Measurements from ENCODE around the gene GLIS1.

GLIS1 gene

DNA sequence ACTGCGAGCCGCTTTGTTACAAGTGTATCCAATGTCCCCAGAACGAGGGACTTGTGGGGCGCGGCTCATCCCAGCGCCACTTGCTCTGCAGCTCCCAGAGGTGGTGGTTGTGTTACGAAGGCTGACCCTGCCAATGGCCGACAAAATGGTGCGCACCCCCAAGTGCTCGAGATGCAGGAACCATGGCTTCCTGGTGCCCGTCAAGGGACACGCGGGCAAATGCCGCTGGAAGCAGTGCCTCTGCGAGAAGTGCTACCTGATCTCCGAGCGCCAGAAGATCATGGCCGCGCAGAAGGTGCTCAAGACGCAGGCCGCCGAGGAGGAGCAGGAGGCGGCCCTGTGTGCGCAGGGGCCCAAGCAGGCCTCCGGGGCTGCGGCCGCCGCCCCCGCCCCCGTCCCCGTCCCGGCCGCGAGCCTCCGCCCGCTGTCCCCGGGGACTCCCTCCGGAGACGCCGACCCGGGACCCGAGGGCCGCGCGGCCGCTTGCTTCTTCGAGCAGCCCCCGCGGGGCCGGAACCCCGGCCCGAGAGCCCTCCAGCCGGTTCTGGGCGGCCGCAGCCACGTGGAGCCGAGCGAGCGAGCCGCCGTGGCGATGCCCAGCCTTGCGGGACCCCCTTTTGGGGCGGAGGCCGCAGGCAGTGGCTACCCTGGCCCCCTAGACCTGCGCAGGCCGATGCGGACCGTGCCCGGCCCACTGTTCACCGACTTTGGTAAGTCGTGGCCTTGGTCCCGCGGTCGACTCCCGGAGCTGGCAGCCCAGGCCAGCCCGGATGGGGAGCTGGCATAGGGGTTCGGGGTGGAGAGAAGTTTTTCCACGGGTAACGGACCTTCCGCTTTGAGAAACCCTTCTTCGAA lies 279.4 kb downstream of the GLIS1 start, which contains the start of gene DMRTB1:
Gene DMRTB1, plus strand, starts transcription at position 79 of the 855 bp plus-strand sequence. Its CDS starts 55 bp downstream, at position 134.
- Histone ChIP-seq H3K36me3 (replicated peaks) (no peaks in the 10 kb centered on the region), H3K27me3 (replicated peaks) (no peaks in the 10 kb centered on the region), H3K4me3 (ENCODE audit: low read depth, low read length) (no peak within 1 kb of the TSS), H3K27ac (no peak within 1 kb of the TSS)
- no peak for DNase-seq
- TF ChIP-seq, protein P1, sequence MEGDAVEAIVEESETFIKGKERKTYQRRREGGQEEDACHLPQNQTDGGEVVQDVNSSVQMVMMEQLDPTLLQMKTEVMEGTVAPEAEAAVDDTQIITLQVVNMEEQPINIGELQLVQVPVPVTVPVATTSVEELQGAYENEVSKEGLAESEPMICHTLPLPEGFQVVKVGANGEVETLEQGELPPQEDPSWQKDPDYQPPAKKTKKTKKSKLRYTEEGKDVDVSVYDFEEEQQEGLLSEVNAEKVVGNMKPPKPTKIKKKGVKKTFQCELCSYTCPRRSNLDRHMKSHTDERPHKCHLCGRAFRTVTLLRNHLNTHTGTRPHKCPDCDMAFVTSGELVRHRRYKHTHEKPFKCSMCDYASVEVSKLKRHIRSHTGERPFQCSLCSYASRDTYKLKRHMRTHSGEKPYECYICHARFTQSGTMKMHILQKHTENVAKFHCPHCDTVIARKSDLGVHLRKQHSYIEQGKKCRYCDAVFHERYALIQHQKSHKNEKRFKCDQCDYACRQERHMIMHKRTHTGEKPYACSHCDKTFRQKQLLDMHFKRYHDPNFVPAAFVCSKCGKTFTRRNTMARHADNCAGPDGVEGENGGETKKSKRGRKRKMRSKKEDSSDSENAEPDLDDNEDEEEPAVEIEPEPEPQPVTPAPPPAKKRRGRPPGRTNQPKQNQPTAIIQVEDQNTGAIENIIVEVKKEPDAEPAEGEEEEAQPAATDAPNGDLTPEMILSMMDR (IDR thresholded peaks at IDR 0.05; ENCODE audit: low read depth, low read length, missing control alignments), result no peak
- in situ Hi-C loops (cut with HindIII; ENCODE audit: low pct_ligation_motif_present, low sequenced_read_pairs), result no loop called here

DNA sequence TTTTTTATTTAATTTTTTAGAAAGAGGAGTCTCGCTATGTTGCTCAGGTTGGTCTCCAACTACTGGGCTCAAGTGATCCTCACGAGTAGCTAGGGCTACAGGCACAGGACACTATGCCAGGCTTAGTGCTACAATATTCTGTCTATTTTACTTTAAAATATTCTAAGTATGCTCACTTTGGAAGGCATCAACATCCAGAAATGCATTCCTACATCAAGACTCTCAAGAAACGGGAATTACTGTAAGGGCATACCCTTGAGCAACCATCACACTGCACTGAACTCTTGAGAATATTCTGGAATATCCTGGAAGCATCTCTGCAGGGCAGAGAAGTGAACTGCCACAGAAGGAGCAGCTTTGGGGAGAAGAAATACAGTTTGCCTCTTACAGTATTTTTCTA lies 280.3 kb downstream of the GLIS1 start:
- Histone ChIP-seq H3K36me3 (replicated peaks) (no peaks in the 10 kb centered on the region), H3K27me3 (replicated peaks) (no peaks in the 10 kb centered on the region), H3K4me3 (ENCODE audit: low read depth, low read length) (no peak overlapping the region), H3K27ac (no peak overlapping the region)
- no peak for DNase-seq
- in situ Hi-C loops (cut with HindIII; ENCODE audit: low pct_ligation_motif_present, low sequenced_read_pairs), result no loop called here
- TF ChIP-seq, protein P1 (IDR thresholded peaks at IDR 0.05; ENCODE audit: low read depth, low read length, missing control alignments), result no peak
